Type B pancreatic cell (in vitro differentiated cells): ENCODE results near the gene HELB. TPM values are rescaled to one million over a fixed set of nuclear protein-coding genes. Genes with fewer than 3 reads are reported as not detected.

ENCODE experiments used
- DNase-seq: peaks from one replicate; pipeline ENCODE4 v3.0.0; 2021; ENCODE audit warnings: mixed read lengths; ENCODE audit not compliant: unreplicated experiment; ENCODE audit errors: extremely low spot score
- H3K27ac Mint-ChIP-seq: 2 replicates; pipeline ENCODE4 v1.8.0; 2021; ENCODE audit warnings: mild to moderate bottlenecking, mixed read lengths
- H3K27me3 Mint-ChIP-seq: 2 replicates; pipeline ENCODE4 v1.8.0; 2021; ENCODE audit warnings: mixed read lengths
- H3K36me3 Mint-ChIP-seq: 2 replicates; pipeline ENCODE4 v1.8.0; 2021; ENCODE audit warnings: mixed read lengths
- H3K4me1 Mint-ChIP-seq: one replicate; pipeline ENCODE4 v1.8.0; 2021; ENCODE audit warnings: mixed read lengths; ENCODE audit not compliant: unreplicated experiment
- H3K4me3 Mint-ChIP-seq: 2 replicates; pipeline ENCODE4 v1.8.0; 2021; ENCODE audit warnings: mild to moderate bottlenecking, mixed read lengths
- H3K9me3 Mint-ChIP-seq: 2 replicates; pipeline ENCODE4 v1.8.0; 2021; ENCODE audit warnings: mixed read lengths
- long read RNA-seq: library from polyadenylated mRNA; unstranded; transcript quantifications from one replicate; pipeline ENCODE4 v2.0.0, GENCODE V29; 2020
- total RNA-seq: library from RNA; stranded (reverse); gene quantifications from 2 replicates; pipeline ENCODE4 v1.2.1, GENCODE V29; 2021; ENCODE audit warnings: low replicate concordance
- TF ChIP-seq, protein P1 (sequence below): fragments of 200-600 bp; sonication (generic); conservative IDR thresholded peaks from 2 replicates; pipeline ENCODE4 v1.5.0; 2021; ENCODE audit warnings: antibody characterized with exemption, mild to moderate bottlenecking

HELB gene
- 3.8 and 5.5 TPM in 2 replicates for total RNA-seq
- long read RNA-seq, full-length matches to known transcripts, result 2 of 8 reads
- long read RNA-seq, partial matches to known transcripts, result 4 of 8 reads
- long read RNA-seq, other reads (novel, unspliced or antisense), result 2 of 8 reads

DNA sequence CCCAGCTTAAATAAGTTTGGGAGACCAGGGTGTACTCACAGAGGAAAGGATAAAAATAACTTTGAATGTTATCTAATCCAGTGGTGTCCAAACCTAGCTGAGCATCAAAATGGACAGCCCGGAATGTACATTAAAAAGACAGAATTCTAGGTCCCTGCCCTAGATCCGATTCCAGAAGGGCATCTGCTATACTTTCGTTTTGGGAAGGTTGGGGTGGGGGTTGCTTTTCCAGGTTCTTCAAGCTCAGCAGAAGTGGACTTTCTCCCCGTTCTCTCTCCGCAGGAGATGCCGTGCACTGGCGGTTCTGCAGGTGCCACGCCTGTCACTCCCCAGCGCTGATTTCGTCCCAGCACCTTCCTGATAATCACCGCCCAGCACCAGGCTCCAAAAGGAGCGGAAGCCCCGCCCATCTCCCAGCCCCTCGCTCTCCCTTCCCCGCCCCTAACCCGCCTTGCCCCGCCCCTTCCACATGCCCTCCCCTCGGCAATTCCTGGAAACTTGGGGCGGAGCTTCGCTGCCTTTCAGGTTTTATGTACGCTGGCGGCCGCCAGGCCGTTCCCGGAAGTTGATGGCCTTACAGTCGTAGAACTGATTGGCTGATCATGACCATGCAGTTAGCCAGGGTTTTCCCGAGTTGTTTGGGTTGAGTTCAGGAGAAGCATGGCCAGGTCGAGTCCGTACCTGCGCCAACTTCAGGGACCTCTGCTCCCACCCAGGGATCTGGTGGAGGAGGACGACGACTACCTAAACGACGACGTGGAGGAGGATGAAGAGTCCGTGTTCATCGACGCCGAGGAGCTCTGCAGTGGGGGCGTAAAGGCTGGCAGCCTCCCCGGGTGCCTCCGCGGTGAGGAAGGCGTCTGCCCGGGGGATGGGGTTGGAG, at the start of gene HELB:
HELB (plus strand) TSS at position 550 of the 883 bp plus-strand sequence; CDS start at position 661, 111 bp downstream.
- Mint-ChIP-seq H3K4me3 (peak within 1 kb of the TSS; percentile 100), H3K36me3 (no peaks in the 10 kb centered on the region), H3K27ac (peak within 1 kb of the TSS; percentile 98), H3K9me3 (no peaks in the 10 kb centered on the region), H3K4me1 (peaks cover 12% of the 10 kb centered on the region), H3K27me3 (peaks cover 25% of the 10 kb centered on the region)
- peak; percentile 94 for DNase-seq
- TF ChIP-seq, protein P1, sequence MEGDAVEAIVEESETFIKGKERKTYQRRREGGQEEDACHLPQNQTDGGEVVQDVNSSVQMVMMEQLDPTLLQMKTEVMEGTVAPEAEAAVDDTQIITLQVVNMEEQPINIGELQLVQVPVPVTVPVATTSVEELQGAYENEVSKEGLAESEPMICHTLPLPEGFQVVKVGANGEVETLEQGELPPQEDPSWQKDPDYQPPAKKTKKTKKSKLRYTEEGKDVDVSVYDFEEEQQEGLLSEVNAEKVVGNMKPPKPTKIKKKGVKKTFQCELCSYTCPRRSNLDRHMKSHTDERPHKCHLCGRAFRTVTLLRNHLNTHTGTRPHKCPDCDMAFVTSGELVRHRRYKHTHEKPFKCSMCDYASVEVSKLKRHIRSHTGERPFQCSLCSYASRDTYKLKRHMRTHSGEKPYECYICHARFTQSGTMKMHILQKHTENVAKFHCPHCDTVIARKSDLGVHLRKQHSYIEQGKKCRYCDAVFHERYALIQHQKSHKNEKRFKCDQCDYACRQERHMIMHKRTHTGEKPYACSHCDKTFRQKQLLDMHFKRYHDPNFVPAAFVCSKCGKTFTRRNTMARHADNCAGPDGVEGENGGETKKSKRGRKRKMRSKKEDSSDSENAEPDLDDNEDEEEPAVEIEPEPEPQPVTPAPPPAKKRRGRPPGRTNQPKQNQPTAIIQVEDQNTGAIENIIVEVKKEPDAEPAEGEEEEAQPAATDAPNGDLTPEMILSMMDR, result peak; percentile 18

- Mint-ChIP-seq H3K9me3 (no peaks in the 10 kb centered on the region), H3K36me3 (no peaks in the 10 kb centered on the region), H3K27me3 (peaks cover 35% of the 10 kb centered on the region)
These were observed 49.5 kb upstream of the HELB start for GRCh38 chr12:66252771-66253170.

GRCh38 chr12:66255737-66256136, 46.6 kb upstream of the HELB start:
- TF ChIP-seq, protein P1, result no peak
- H3K4me1 Mint-ChIP-seq, result no peaks in the 10 kb centered on the region
- no peak overlapping the region for H3K27ac Mint-ChIP-seq
- DNase-seq, result no peak
- peaks cover 28% of the 10 kb centered on the region for H3K27me3 Mint-ChIP-seq
- no peaks in the 10 kb centered on the region for H3K36me3 Mint-ChIP-seq
- no peak overlapping the region for H3K4me3 Mint-ChIP-seq
- no peaks in the 10 kb centered on the region for H3K9me3 Mint-ChIP-seq

More at GRCh38 chr12:66252771-66253170, 49.5 kb upstream of the HELB start:
- DNase-seq, result no peak
- no peak overlapping the region for H3K27ac Mint-ChIP-seq
- TF ChIP-seq, protein P1, result no peak
- H3K4me1 Mint-ChIP-seq, result no peaks in the 10 kb centered on the region
- no peak overlapping the region for H3K4me3 Mint-ChIP-seq

- DNase-seq, result no peak
- H3K9me3 Mint-ChIP-seq, result no peaks in the 10 kb centered on the region
- TF ChIP-seq, protein P1, result no peak
- no peak overlapping the region for H3K4me3 Mint-ChIP-seq
- H3K36me3 Mint-ChIP-seq, result no peaks in the 10 kb centered on the region
- H3K4me1 Mint-ChIP-seq, result no peaks in the 10 kb centered on the region
- H3K27ac Mint-ChIP-seq, result no peak overlapping the region
- peaks cover 13% of the 10 kb centered on the region for H3K27me3 Mint-ChIP-seq
These were observed 44.3 kb upstream of the HELB start for GRCh38 chr12:66258011-66258410.

GRCh38 chr12:66262737-66263136, 39.6 kb upstream of the HELB start:
- H3K36me3 Mint-ChIP-seq, result no peaks in the 10 kb centered on the region
- no peaks in the 10 kb centered on the region for H3K9me3 Mint-ChIP-seq
- DNase-seq, result no peak
- peaks cover 6% of the 10 kb centered on the region for H3K27me3 Mint-ChIP-seq
- no peak overlapping the region for H3K27ac Mint-ChIP-seq
- H3K4me1 Mint-ChIP-seq, result no peaks in the 10 kb centered on the region
- TF ChIP-seq, protein P1, result no peak
- no peak overlapping the region for H3K4me3 Mint-ChIP-seq
